Stomach (tissue), 4 donors: Measurements from ENCODE around the gene PCDHB7.
"Not testable (repeated sequence)": the region's sequence is repeated elsewhere in the genome, so short reads cannot be mapped to it uniquely, and the experiment has no call there.

ENCODE experiments used
- EP300 ChIP-seq: sonication (generic); formaldehyde crosslinking; IDR thresholded peaks from one replicate; pipeline ENCODE4 v1.6.1; 2017; ENCODE audit warnings: antibody characterized with exemption
- POLR2A ChIP-seq, 4 donors: fragments of 450-650 bp; IDR thresholded peaks; one replicate each; pipeline ENCODE4 v1.6.1; 2016; ENCODE audit warnings: antibody characterized with exemption in 4 of 4, control low read depth in 2 of 4, mild to moderate bottlenecking in 1 of 4, moderate library complexity in 1 of 4
- POLR2AphosphoS5 ChIP-seq, 3 donors: sonication (generic); formaldehyde crosslinking; IDR thresholded peaks; one replicate each; pipeline ENCODE4 v1.6.1; 2016; ENCODE audit warnings: antibody characterized with exemption in 3 of 3
- TF ChIP-seq, protein P1 (sequence below), 7 experiments: fragments of 450-650 bp in 4 of 7; fragments of 200-600 bp in 3 of 7; sonication (generic) in 3 of 7; IDR thresholded peaks; one replicate each; pipeline ENCODE4 v1.5.1; 2016 to 2019; ENCODE audit warnings: antibody characterized with exemption in 7 of 7, control low read depth in 2 of 7, mild to moderate bottlenecking in 1 of 7

DNA sequence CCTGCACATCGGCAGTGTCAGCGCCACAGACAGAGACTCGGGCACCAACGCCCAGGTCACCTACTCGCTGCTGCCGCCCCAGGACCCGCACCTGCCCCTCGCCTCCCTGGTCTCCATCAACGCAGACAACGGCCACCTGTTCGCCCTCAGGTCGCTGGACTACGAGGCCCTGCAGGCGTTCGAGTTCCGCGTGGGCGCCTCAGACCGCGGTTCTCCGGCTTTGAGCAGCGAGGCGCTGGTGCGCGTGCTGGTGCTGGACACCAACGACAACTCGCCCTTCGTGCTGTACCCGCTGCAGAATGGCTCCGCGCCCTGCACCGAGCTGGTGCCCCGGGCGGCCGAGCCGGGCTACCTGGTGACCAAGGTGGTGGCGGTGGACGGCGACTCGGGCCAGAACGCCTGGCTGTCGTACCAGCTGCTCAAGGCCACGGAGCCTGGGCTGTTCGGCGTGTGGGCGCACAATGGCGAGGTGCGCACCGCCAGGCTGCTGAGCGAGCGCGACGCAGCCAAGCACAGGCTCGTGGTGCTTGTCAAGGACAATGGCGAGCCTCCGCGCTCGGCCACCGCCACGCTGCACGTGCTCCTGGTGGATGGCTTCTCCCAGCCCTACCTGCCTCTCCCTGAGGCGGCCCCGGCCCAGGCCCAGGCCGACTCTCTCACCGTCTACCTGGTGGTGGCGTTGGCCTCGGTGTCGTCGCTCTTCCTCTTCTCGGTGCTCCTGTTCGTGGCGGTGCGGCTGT, 48.9 kb upstream of the PCDHB7 start:
- TF ChIP-seq EP300; POLR2A (IDR thresholded peaks at IDR 0.05); POLR2AphosphoS5 (IDR thresholded peaks at IDR 0.05): not testable (repeated sequence)
- TF ChIP-seq, protein P1, sequence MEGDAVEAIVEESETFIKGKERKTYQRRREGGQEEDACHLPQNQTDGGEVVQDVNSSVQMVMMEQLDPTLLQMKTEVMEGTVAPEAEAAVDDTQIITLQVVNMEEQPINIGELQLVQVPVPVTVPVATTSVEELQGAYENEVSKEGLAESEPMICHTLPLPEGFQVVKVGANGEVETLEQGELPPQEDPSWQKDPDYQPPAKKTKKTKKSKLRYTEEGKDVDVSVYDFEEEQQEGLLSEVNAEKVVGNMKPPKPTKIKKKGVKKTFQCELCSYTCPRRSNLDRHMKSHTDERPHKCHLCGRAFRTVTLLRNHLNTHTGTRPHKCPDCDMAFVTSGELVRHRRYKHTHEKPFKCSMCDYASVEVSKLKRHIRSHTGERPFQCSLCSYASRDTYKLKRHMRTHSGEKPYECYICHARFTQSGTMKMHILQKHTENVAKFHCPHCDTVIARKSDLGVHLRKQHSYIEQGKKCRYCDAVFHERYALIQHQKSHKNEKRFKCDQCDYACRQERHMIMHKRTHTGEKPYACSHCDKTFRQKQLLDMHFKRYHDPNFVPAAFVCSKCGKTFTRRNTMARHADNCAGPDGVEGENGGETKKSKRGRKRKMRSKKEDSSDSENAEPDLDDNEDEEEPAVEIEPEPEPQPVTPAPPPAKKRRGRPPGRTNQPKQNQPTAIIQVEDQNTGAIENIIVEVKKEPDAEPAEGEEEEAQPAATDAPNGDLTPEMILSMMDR (IDR thresholded peaks at IDR 0.05) = not testable (repeated sequence)
